Osteoblast (primary cell): ENCODE measurements around the gene RPS19. TPM values are rescaled to one million over a fixed set of nuclear protein-coding genes. Genes with fewer than 3 reads are reported as not detected.
A peak's percentile ranks its signal among the peaks of the same experiment; 100 is the strongest.

Experiments used
- DNase-seq: peaks from one replicate; pipeline ENCODE4 v3.0.0; 2011; ENCODE audit warnings: low spot score, mixed read lengths; ENCODE audit not compliant: insufficient read length; ENCODE audit errors: missing footprints
- H2AFZ ChIP-seq: 2 replicates; pipeline ENCODE4 v1.6.0; 2011; ENCODE audit warnings: mild to moderate bottlenecking, low read length
- H3K27ac ChIP-seq: 2 replicates; pipeline ENCODE4 v1.5.1; 2011; ENCODE audit warnings: mild to moderate bottlenecking, low read depth, low read length, moderate library complexity
- H3K27me3 ChIP-seq: 2 replicates; pipeline ENCODE4 v1.6.0; 2012; ENCODE audit warnings: mild to moderate bottlenecking, control low read depth, inconsistent platforms, low read length, moderate library complexity; ENCODE audit not compliant: insufficient read depth
- H3K36me3 ChIP-seq: 2 replicates; pipeline ENCODE4 v1.5.1; 2011; ENCODE audit warnings: mild to moderate bottlenecking, low read length, control low read depth, moderate library complexity; ENCODE audit not compliant: insufficient read depth
- H3K4me1 ChIP-seq: 2 replicates; pipeline ENCODE4 v1.5.1; 2011; ENCODE audit warnings: mild to moderate bottlenecking, low read length, control low read depth, moderate library complexity; ENCODE audit not compliant: insufficient read depth
- H3K4me2 ChIP-seq: 2 replicates; pipeline ENCODE4 v1.6.0; 2011; ENCODE audit warnings: mild to moderate bottlenecking, low read length; ENCODE audit not compliant: insufficient read depth
- H3K4me3 ChIP-seq: fragments of 200-600 bp; sonication (generic); 3 replicates; pipeline ENCODE4 v1.5.1; 2012; ENCODE audit warnings: mild to moderate bottlenecking, low read length, inconsistent platforms; ENCODE audit not compliant: insufficient read depth
- H3K79me2 ChIP-seq: 2 replicates; pipeline ENCODE4 v1.6.0; 2012; ENCODE audit warnings: mild to moderate bottlenecking, low read length, control low read depth, inconsistent platforms; ENCODE audit not compliant: insufficient read depth
- H3K9me3 ChIP-seq: 2 replicates; pipeline ENCODE4 v1.5.1; 2011; ENCODE audit warnings: low read depth, low read length, control low read depth
- H4K20me1 ChIP-seq: 2 replicates; pipeline ENCODE4 v1.6.0; 2012; ENCODE audit warnings: mild to moderate bottlenecking, low read length, control low read depth; ENCODE audit not compliant: insufficient read depth
- total RNA-seq: library from RNA; depleted of rRNA; stranded (reverse); fragments of >200 nt; gene quantifications from 2 replicates; pipeline ENCODE4 v1.2.3, GENCODE V29; 2012
- TF ChIP-seq, protein P1 (sequence below): IDR thresholded peaks from 2 replicates; pipeline ENCODE4 v1.5.1; 2011; ENCODE audit warnings: mild to moderate bottlenecking, low read depth, low read length, moderate library complexity; ENCODE audit errors: extremely low read depth

RPS19 gene
- total RNA-seq, 1 donor, result 791 TPM

DNA sequence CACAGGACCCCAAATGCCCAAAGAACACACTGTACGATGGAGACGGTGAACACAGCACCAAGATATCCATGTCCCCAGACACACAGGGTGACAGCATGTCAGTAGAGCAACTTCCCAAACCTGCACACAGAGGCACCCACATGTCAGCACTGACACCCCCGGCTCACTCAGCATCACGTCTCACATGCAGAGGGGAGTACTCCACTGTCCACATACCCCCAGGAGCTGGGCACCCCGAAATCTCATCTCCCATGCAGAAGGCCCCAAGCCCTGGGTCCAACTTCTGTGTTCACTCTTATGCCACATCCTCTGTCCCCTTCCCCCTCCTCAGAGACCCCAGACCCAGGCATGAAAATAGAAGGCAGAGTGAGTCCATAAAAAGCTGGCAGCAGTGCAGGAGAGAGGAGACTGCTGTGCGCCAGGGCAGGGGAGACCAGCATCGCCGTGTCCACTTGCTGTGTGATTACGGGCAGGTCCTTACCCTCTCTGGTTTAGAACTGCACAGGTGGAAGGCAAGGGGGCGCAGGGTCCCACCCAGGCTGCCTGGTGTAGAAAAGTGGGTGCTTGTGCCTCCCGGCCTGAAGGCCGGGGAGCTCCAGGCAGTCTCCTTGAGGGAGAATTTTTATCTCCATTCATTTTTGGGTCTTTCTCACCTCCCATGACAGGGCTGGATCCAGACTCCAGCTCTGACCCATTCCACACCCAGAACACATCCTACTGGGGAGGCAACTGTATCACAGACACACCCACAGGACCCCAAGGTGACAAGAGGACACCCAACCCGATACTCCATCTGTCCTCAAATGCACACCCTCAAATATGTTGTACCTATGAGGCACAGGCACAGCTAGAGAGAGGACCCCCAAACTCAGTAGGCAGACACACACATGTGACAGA, 51.2 kb downstream of the RPS19 start:
- peaks cover 7% of the 10 kb centered on the region for H3K36me3 ChIP-seq
- no peak overlapping the region for H3K4me3 ChIP-seq
- H4K20me1 ChIP-seq, result peaks cover 22% of the 10 kb centered on the region
- H3K27ac ChIP-seq, result no peak overlapping the region
- no peaks in the 10 kb centered on the region for H3K79me2 ChIP-seq
- peaks cover 51% of the 10 kb centered on the region for H3K27me3 ChIP-seq
- no peak overlapping the region for H2AFZ ChIP-seq
- peak; percentile 92 for DNase-seq
- H3K4me1 ChIP-seq, result no peaks in the 10 kb centered on the region
- TF ChIP-seq, protein P1, sequence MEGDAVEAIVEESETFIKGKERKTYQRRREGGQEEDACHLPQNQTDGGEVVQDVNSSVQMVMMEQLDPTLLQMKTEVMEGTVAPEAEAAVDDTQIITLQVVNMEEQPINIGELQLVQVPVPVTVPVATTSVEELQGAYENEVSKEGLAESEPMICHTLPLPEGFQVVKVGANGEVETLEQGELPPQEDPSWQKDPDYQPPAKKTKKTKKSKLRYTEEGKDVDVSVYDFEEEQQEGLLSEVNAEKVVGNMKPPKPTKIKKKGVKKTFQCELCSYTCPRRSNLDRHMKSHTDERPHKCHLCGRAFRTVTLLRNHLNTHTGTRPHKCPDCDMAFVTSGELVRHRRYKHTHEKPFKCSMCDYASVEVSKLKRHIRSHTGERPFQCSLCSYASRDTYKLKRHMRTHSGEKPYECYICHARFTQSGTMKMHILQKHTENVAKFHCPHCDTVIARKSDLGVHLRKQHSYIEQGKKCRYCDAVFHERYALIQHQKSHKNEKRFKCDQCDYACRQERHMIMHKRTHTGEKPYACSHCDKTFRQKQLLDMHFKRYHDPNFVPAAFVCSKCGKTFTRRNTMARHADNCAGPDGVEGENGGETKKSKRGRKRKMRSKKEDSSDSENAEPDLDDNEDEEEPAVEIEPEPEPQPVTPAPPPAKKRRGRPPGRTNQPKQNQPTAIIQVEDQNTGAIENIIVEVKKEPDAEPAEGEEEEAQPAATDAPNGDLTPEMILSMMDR, result no peak
- no peaks in the 10 kb centered on the region for H3K9me3 ChIP-seq
- no peak overlapping the region for H3K4me2 ChIP-seq

DNA sequence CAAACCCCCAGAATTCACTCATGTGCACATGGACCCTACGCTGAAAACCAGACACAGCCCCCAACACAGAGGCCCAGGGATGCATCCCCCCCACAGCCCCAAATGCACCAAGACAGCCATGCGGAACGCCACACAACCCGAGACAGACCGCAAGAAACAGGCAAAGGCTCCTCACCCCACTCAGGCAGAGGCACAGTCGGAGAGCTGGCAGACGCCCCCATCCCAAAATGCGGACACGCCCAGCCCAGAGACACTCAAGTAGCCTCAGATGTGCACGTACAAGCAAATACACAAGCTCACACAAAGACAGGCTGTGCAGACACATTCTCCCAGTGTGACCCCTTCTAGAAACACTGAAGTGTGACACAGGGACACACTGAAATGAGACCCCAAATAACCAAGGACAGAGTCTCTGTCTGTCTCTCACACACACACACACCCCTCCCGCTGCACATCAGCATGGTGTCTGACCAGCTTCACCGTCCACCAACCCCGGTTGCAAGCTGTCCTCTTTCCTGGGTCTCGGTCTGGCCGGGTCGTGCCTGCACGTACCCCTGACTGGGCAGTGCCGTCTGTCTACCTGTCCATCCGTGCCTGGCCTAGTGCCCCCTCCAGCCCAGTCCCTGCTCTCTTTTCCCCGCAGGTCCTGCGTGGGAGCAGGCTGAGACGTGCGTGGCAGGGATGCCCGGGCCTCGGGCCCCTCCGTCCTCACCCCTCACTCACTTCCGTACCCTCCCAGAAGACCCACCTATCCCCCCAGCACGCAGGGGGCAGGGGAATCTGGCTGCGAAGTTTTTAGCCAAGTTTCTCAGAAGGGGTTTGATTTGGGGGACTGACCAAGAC, 52.1 kb downstream of the RPS19 start:
- DNase-seq, result no peak
- H2AFZ ChIP-seq, result no peak overlapping the region
- peaks cover 59% of the 10 kb centered on the region for H3K27me3 ChIP-seq

DNA sequence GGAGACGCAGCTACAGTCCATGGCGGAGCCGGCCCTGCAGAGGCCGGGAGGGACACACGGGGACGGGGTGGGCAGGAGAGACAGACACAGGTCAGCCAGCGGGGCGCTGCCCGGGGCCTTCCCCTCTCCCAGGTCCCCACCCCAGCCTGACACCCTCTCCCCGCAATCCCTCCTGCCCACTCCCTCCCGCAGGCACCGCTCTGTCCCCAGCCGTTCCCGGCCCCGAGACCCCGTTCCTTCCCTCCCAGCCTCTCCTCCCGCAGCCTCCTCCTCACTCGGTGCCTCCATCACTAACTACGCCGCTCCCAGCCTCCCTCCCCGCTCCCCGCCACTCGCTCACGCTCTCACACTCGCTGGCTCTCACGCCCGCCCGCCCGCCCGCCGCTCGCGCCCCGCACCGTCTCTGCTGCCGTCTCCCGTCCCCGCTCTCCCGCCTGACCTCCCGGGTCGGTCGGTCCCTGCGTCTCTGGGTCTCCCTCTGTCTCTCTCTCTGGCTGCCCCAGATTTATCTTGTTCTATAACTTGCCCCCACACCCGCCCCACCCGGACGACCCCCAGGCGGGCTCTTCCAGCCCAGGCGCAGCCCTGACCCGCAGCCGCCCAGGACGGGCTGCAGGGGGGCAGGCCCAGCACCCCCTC, 53.0 kb downstream of the RPS19 start:
- H3K36me3 ChIP-seq, result no peaks in the 10 kb centered on the region
- H3K4me3 ChIP-seq, result no peak overlapping the region
- no peak overlapping the region for H3K27ac ChIP-seq
- H3K4me2 ChIP-seq, result no peak overlapping the region
- peaks cover 22% of the 10 kb centered on the region for H4K20me1 ChIP-seq
- peak; percentile 91 for DNase-seq
- no peak overlapping the region for H2AFZ ChIP-seq
- peaks cover 59% of the 10 kb centered on the region for H3K27me3 ChIP-seq
- H3K79me2 ChIP-seq, result no peaks in the 10 kb centered on the region
- no peaks in the 10 kb centered on the region for H3K9me3 ChIP-seq
- H3K4me1 ChIP-seq, result no peaks in the 10 kb centered on the region
- TF ChIP-seq, protein P1, result no peak

More for the DNA sequence above, 52.1 kb downstream of the RPS19 start:
- TF ChIP-seq, protein P1, result no peak
- Histone ChIP-seq H3K4me2 (no peak overlapping the region), H4K20me1 (peaks cover 22% of the 10 kb centered on the region), H3K79me2 (no peaks in the 10 kb centered on the region), H3K4me3 (no peak overlapping the region), H3K36me3 (peaks cover 2% of the 10 kb centered on the region), H3K4me1 (no peaks in the 10 kb centered on the region), H3K9me3 (no peaks in the 10 kb centered on the region), H3K27ac (no peak overlapping the region)
